Renal cortical epithelial cell (primary cell): ENCODE measurements around the gene GLS. TPM values are rescaled to one million over a fixed set of nuclear protein-coding genes. Genes with fewer than 3 reads are reported as not detected.

Experiments
- DNase-seq: peaks from one replicate; pipeline ENCODE4 v3.0.0-alpha.2; 2011; ENCODE audit warnings: low read depth
- total RNA-seq: library from RNA; depleted of rRNA; stranded (reverse); fragments of >200 nt; gene quantifications from 2 replicates; pipeline ENCODE4 v1.2.3, GENCODE V29; 2014

GLS gene
- total RNA-seq, 1 donor from 2014 or later = 1,910 TPM

GRCh38 chr2:190970873-190971506, 90.4 kb downstream of the GLS start:
- no peak for DNase-seq

- no peak for DNase-seq
These were observed 91.6 kb downstream of the GLS start for GRCh38 chr2:190972213-190972612.

- no peak for DNase-seq
These were observed 92.2 kb downstream of the GLS start for GRCh38 chr2:190972846-190973245.

- no peak for DNase-seq
These were observed 92.6 kb downstream of the GLS start for GRCh38 chr2:190973262-190973661.

- DNase-seq = no peak
These were observed 93.4 kb downstream of the GLS start for GRCh38 chr2:190973726-190974628.

- no peak for DNase-seq
These were observed 94.2 kb downstream of the GLS start for GRCh38 chr2:190974629-190975361.

- DNase-seq = no peak
These were observed 95.9 kb downstream of the GLS start for GRCh38 chr2:190976521-190976920.

- DNase-seq = no peak
These were observed 96.9 kb downstream of the GLS start for GRCh38 chr2:190977505-190977904.

GRCh38 chr2:190978389-190979053, 97.9 kb downstream of the GLS start:
- DNase-seq = no peak

GRCh38 chr2:190979906-190980629, 99.4 kb downstream of the GLS start:
- DNase-seq = peak; percentile 71

- no peak for DNase-seq
These were observed 100.1 kb downstream of the GLS start for GRCh38 chr2:190980630-190981209.

- no peak for DNase-seq
These were observed 100.7 kb downstream of the GLS start for GRCh38 chr2:190981333-190981732.

GRCh38 chr2:190981733-190982132, 101.1 kb downstream of the GLS start:
- no peak for DNase-seq

- no peak for DNase-seq
These were observed 101.8 kb downstream of the GLS start for GRCh38 chr2:190982262-190983034.

GRCh38 chr2:190984595-190984994, 104.0 kb downstream of the GLS start:
- DNase-seq = peak; percentile 46

- DNase-seq = no peak
These were observed 105.8 kb downstream of the GLS start for GRCh38 chr2:190986221-190986953.

- DNase-seq = no peak
These were observed 106.5 kb downstream of the GLS start for GRCh38 chr2:190987116-190987515.

GRCh38 chr2:190987938-190988337, 107.3 kb downstream of the GLS start:
- DNase-seq = no peak

- DNase-seq = no peak
These were observed 108.3 kb downstream of the GLS start for GRCh38 chr2:190988910-190989309.
